Mucosa of stomach (tissue), 1 donor: ENCODE data around the gene FHIP1A.

ENCODE experiments used
- H3K27me3 ChIP-seq: one replicate; pipeline ENCODE4 v1.7.0; 2013; ENCODE audit warnings: mild to moderate bottlenecking, low read length; ENCODE audit not compliant: control insufficient read depth, insufficient read depth
- H3K36me3 ChIP-seq: one replicate; pipeline ENCODE4 v1.7.0; 2013; ENCODE audit warnings: low read length; ENCODE audit not compliant: control insufficient read depth, insufficient read depth
- H3K4me1 ChIP-seq: one replicate; pipeline ENCODE4 v1.7.0; 2013; ENCODE audit warnings: mild to moderate bottlenecking, low read length; ENCODE audit not compliant: control insufficient read depth, insufficient read depth
- H3K4me3 ChIP-seq: one replicate; pipeline ENCODE4 v1.7.0; 2013; ENCODE audit warnings: low read length
- H3K9ac ChIP-seq: one replicate; pipeline ENCODE4 v1.7.0; 2013; ENCODE audit warnings: mild to moderate bottlenecking, low read length, moderate library complexity
- H3K9me3 ChIP-seq: one replicate; pipeline ENCODE4 v1.7.0; 2013; ENCODE audit warnings: mild to moderate bottlenecking, low read length, moderate library complexity; ENCODE audit not compliant: control insufficient read depth
- donor health status: Pancreatic carcinoma.

Gene FHIP1A

GRCh38 chr4:151438154-151438553 lies 29.2 kb downstream of the FHIP1A start:
- Histone ChIP-seq H3K4me1 (no peaks in the 10 kb centered on the region), H3K27me3 (no peaks in the 10 kb centered on the region), H3K36me3 (no peaks in the 10 kb centered on the region), H3K4me3 (no peak overlapping the region), H3K9me3 (no peaks in the 10 kb centered on the region), H3K9ac (no peak overlapping the region)

GRCh38 chr4:151439320-151439719 lies 30.3 kb downstream of the FHIP1A start:
- H3K9ac ChIP-seq = no peak overlapping the region
- H3K4me3 ChIP-seq = no peak overlapping the region
- H3K9me3 ChIP-seq = no peaks in the 10 kb centered on the region
- H3K36me3 ChIP-seq = no peaks in the 10 kb centered on the region
- H3K4me1 ChIP-seq = no peaks in the 10 kb centered on the region
- H3K27me3 ChIP-seq = no peaks in the 10 kb centered on the region

DNA sequence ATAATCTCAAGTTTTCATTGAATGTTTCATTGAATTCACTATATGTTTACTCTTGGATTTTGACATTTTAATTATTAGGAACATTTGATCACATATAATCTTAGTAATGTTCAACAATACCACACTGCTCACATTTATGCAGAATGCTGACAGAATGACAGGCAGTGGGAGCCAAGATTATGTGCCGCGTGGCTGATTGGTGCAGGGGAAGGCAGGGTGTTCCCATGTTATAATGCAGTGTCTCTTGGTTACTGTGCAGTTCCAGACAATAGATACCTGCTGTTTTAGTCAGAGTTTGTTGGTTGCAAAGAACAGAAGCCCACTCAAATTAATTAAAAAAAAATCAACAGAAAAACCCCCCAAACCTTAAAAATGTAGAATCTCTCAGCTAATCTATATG lies 33.0 kb downstream of the FHIP1A start:
- Histone ChIP-seq H3K4me3 (no peak overlapping the region), H3K36me3 (no peaks in the 10 kb centered on the region), H3K4me1 (no peaks in the 10 kb centered on the region), H3K9ac (no peak overlapping the region), H3K27me3 (no peaks in the 10 kb centered on the region), H3K9me3 (no peaks in the 10 kb centered on the region)

DNA sequence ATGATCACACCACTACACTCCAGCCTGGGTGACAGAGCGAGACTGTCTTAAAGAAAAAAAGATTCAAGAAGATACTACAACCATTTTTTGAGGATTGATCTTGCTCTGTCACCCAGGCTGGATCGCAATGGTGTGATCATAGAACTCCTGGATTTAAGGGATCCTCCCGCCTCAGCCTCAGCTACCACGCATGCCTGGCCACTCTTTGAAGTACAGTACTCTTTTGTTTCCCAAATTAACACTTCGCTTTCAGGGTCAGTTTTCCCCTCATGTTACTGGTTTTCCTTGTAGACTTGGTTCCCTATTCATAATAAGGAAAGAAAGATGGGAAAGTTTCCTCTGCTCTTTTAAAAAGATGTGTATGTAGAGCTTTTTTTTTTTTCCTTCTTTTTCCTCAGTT lies 34.3 kb downstream of the FHIP1A start:
- Histone ChIP-seq H3K4me3 (no peak overlapping the region), H3K27me3 (no peaks in the 10 kb centered on the region), H3K4me1 (no peaks in the 10 kb centered on the region), H3K9me3 (no peaks in the 10 kb centered on the region), H3K9ac (no peak overlapping the region), H3K36me3 (no peaks in the 10 kb centered on the region)

DNA sequence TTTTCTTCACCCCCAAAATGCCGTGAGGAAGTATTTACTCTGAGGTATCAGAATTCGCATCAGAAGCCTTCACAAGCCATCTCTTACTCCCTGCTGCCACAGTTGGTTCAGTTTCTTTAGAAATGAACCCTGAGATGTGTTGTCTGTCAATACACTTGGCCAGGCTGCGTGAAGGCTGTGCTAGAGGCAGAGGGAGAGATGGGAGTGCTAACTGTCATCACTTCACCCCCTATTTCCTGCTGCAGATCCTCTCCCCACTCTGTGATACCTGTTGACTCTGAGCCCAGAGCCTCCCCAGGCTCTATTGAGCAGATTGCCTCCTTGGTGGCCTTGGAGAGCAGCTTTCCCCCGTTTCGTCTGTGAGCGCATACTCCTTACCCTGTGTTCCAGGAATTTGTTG lies 34.8 kb downstream of the FHIP1A start:
- Histone ChIP-seq H3K9me3 (no peaks in the 10 kb centered on the region), H3K9ac (no peak overlapping the region), H3K27me3 (no peaks in the 10 kb centered on the region), H3K4me1 (no peaks in the 10 kb centered on the region), H3K4me3 (no peak overlapping the region), H3K36me3 (no peaks in the 10 kb centered on the region)

DNA sequence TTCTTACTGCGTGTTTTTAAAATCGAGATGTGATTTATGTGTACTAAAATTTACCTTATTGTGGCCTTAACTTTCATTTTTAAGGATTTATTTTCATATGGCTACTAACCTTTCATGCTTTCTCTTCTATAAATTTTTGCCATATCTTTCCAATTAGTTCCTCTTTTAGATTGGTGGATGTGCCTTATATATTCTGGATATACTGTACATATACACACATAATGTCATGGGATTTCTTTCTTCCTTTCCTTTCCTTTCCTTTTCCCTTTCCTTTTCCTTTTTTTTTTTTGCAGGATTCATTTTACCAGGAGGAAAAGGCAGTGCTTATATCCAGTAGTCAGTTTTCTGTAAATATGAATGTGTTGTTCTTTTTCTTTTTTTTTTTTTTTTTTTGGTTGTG lies 37.2 kb downstream of the FHIP1A start:
- no peaks in the 10 kb centered on the region for H3K4me1 ChIP-seq
- H3K27me3 ChIP-seq = no peaks in the 10 kb centered on the region
- H3K9me3 ChIP-seq = no peaks in the 10 kb centered on the region
- no peak overlapping the region for H3K9ac ChIP-seq
- H3K4me3 ChIP-seq = no peak overlapping the region
- H3K36me3 ChIP-seq = no peaks in the 10 kb centered on the region

DNA sequence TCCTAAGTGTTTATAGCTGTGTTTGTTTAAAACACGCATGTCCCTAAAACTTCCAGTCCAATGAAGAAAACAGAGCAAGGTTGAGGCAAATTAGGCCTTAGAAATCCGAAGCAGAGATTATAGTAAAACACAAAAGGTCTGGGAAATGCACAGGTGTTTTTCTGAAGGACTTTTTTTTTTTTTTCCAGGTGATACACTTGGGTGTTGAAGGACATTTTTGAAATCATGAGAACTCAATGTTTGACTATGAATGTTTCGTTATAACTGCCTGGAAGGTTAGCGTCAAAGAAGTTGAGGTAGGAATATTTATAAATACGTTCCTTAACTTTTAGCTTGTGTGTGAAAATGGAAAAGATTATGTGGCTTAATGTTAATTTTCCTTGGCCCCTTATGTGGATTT lies 45.5 kb downstream of the FHIP1A start:
- H3K36me3 ChIP-seq = no peaks in the 10 kb centered on the region
- H3K9me3 ChIP-seq = no peaks in the 10 kb centered on the region
- no peak overlapping the region for H3K9ac ChIP-seq
- H3K4me1 ChIP-seq = no peaks in the 10 kb centered on the region
- H3K27me3 ChIP-seq = no peaks in the 10 kb centered on the region
- H3K4me3 ChIP-seq = no peak overlapping the region

DNA sequence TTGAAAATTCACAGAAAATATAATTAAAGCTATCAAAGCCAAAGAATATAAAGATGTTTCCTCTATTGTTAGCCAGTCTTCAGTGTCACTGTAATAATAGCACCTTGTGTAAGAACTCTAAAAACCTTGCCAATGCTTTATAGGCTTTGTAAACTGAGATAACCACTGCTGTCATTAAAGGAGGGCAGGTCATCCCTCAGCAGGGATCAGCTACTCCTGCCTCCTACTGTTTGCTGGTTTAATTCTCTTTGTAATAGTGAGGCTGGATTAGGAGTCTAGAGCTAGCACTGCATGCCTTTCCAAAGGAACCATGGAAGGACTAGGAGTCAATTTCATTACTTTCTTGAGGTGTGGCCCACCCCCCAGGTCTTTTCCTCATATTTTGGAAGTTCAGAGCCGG lies 46.2 kb downstream of the FHIP1A start:
- no peaks in the 10 kb centered on the region for H3K36me3 ChIP-seq
- H3K9ac ChIP-seq = no peak overlapping the region
- H3K27me3 ChIP-seq = no peaks in the 10 kb centered on the region
- H3K9me3 ChIP-seq = no peaks in the 10 kb centered on the region
- H3K4me1 ChIP-seq = no peaks in the 10 kb centered on the region
- no peak overlapping the region for H3K4me3 ChIP-seq

- no peaks in the 10 kb centered on the region for H3K9me3 ChIP-seq
- H3K27me3 ChIP-seq = no peaks in the 10 kb centered on the region
- H3K4me1 ChIP-seq = no peaks in the 10 kb centered on the region
- no peak overlapping the region for H3K4me3 ChIP-seq
- no peaks in the 10 kb centered on the region for H3K36me3 ChIP-seq
- H3K9ac ChIP-seq = no peak overlapping the region
Observed at GRCh38 chr4:151458148-151458547, 49.2 kb downstream of the FHIP1A start.
